ENCODE measurements around the gene ZNF441. TPM values are rescaled to one million over a fixed set of nuclear protein-coding genes. Genes with fewer than 3 reads are reported as not detected.

Gene ZNF441
- total and polyA plus RNA-seq, 2 of the 13 experiments (the other 11 are each of a cell fraction or from before 2014, with no cell fraction given), result 2.8 to 10.0 TPM

GRCh38 chr19:11738746-11739620 lies 27.8 kb upstream of the ZNF441 start, which contains the start of gene ZNF823 (continued):
- TF ChIP-seq ZBTB10 (CRISPR knock-in tag; IDR thresholded peaks at IDR 0.05; ENCODE audit: borderline replicate concordance) (no peak), HDAC1 (CRISPR knock-in tag; IDR thresholded peaks at IDR 0.05) (peak; percentile 22; the same call in 1 of the 2 replicates), SMYD3 (CRISPR knock-in tag; IDR thresholded peaks at IDR 0.05) (0 out of 2 replicates have a peak, but pooled peaks have one; percentile 50), PHF8 (CRISPR knock-in tag; IDR thresholded peaks at IDR 0.05) (peak; percentile 80), POGZ (CRISPR knock-in tag; IDR thresholded peaks at IDR 0.05) (0 out of 2 replicates have a peak, but pooled peaks have one; percentile 46), ZNF772 (CRISPR knock-in tag; IDR thresholded peaks at IDR 0.05) (peak; percentile 81), RERE (CRISPR knock-in tag; IDR thresholded peaks at IDR 0.05; ENCODE audit: low read depth) (no peak), NFYC (CRISPR knock-in tag; IDR thresholded peaks at IDR 0.05) (peak; percentile 95), HBP1 (CRISPR knock-in tag; IDR thresholded peaks at IDR 0.05; ENCODE audit: low read depth) (peak; percentile 72; the same call in 1 of the 2 replicates), MEIS1 (CRISPR knock-in tag; IDR thresholded peaks at IDR 0.05; ENCODE audit: borderline replicate concordance) (peak; percentile 95; the same call in 1 of the 2 replicates), KLF6 (CRISPR knock-in tag; IDR thresholded peaks at IDR 0.05) (0 out of 2 replicates have a peak, but pooled peaks have one; percentile 15), HOXA5 (CRISPR knock-in tag; IDR thresholded peaks at IDR 0.05) (no peak), RBFOX2 (IDR thresholded peaks at IDR 0.05; ENCODE audit: low read depth, low read length) (peak; percentile 52), PRPF4 (IDR thresholded peaks at IDR 0.05; ENCODE audit: low read depth, low read length, poor library complexity, severe bottlenecking) (no peak), NCOA2 (CRISPR knock-in tag; IDR thresholded peaks at IDR 0.05) (0 out of 2 replicates have a peak, but pooled peaks have one; percentile 2), IRF2 (CRISPR knock-in tag; IDR thresholded peaks at IDR 0.05) (no peak)

Data from HepG2 (cell line).